IMR-90 (cell line): ENCODE measurements around the gene SPATA13. TPM values are rescaled to one million over a fixed set of nuclear protein-coding genes. Genes with fewer than 3 reads are reported as not detected.

Experiments
- ATAC-seq: fragments of 200-7000 bp; cut with Tn5 transposase; 2 replicates; pipeline ENCODE4 v1.9.1; 2020; ENCODE audit warnings: low read depth, mild to moderate bottlenecking, moderate library complexity
- BruUV-seq: library from RNA; stranded (reverse); fragments of 400-500 nt; replicated peaks from 2 replicates; lab custom pipeline; 2021; lab: Mats Ljungman, UMichigan
- CTCF ChIA-PET: fragments of 300-600 bp; formaldehyde crosslinking; extraction: SDS; loops from one replicate; lab custom pipeline; 2021; ENCODE audit warnings: antibody characterized with exemption; lab: Yijun Ruan, JAX
- POLR2A ChIA-PET: fragments of 300-600 bp; sonication (Branson Sonifier 250); formaldehyde crosslinking; loops from one replicate; lab custom pipeline; 2022; ENCODE audit warnings: antibody characterized with exemption; ENCODE audit not compliant: unreplicated experiment; lab: Charles Lee
- DNase-seq: peaks from one replicate; pipeline ENCODE4 v3.0.0; 2013
- H2AFZ ChIP-seq: replicated peaks from 2 replicates; pipeline ENCODE3; 2013; ENCODE audit warnings: low read length, mild to moderate bottlenecking; ENCODE audit not compliant: poor library complexity
- H2AK5ac ChIP-seq: 2 replicates; pipeline ENCODE4 v1.6.1; 2013; ENCODE audit warnings: low read depth, low read length, inconsistent platforms
- H2AK9ac ChIP-seq: replicated peaks from 2 replicates; pipeline ENCODE3; 2013; ENCODE audit warnings: mild to moderate bottlenecking, low read depth, low read length, moderate library complexity; ENCODE audit not compliant: poor library complexity
- H2BK120ac ChIP-seq: 2 replicates; pipeline ENCODE4 v1.6.1; 2013; ENCODE audit warnings: low read depth, low read length, inconsistent platforms
- H2BK15ac ChIP-seq: 3 replicates; pipeline ENCODE4 v1.6.1; 2013; ENCODE audit warnings: low read depth, low read length, inconsistent platforms
- H2BK20ac ChIP-seq: 2 replicates; pipeline ENCODE4 v1.6.1; 2013; ENCODE audit warnings: low read depth, mild to moderate bottlenecking, inconsistent platforms, low read length, moderate library complexity
- H2BK5ac ChIP-seq: 2 replicates; pipeline ENCODE4 v1.6.1; 2013; ENCODE audit warnings: mild to moderate bottlenecking, low read depth, low read length, inconsistent platforms; ENCODE audit not compliant: poor library complexity, severe bottlenecking
- H3K14ac ChIP-seq: replicated peaks from 2 replicates; pipeline ENCODE4 v1.6.1; 2013; ENCODE audit warnings: low read depth, low read length, inconsistent platforms
- H3K18ac ChIP-seq: 2 replicates; pipeline ENCODE4 v1.6.1; 2013; ENCODE audit warnings: low read depth, low read length, control low read depth
- H3K23ac ChIP-seq: 2 replicates; pipeline ENCODE4 v1.6.1; 2013; ENCODE audit warnings: low read depth, low read length, inconsistent platforms
- H3K27ac ChIP-seq: 2 replicates; pipeline ENCODE4 v1.5.1; 2013; ENCODE audit warnings: mild to moderate bottlenecking, control low read depth, low read length; ENCODE audit not compliant: insufficient read depth
- H3K27me3 ChIP-seq: 2 replicates; pipeline ENCODE4 v1.6.1; 2013; ENCODE audit warnings: low read length; ENCODE audit not compliant: control insufficient read depth, insufficient read depth
- H3K36me3 ChIP-seq: 2 replicates; pipeline ENCODE4 v1.6.1; 2013; ENCODE audit warnings: low read length, mixed read lengths; ENCODE audit not compliant: control insufficient read depth, insufficient read depth
- H3K4ac ChIP-seq: 2 replicates; pipeline ENCODE4 v1.6.1; 2013; ENCODE audit warnings: low read depth, low read length, inconsistent platforms
- H3K4me1 ChIP-seq: 2 replicates; pipeline ENCODE4 v1.6.1; 2013; ENCODE audit warnings: low read length, mixed read lengths; ENCODE audit not compliant: control insufficient read depth, insufficient read depth
- H3K4me2 ChIP-seq: 2 replicates; pipeline ENCODE4 v1.6.1; 2013; ENCODE audit warnings: low read depth, mild to moderate bottlenecking, control low read depth, low read length, moderate library complexity
- H3K4me3 ChIP-seq: 2 replicates; pipeline ENCODE4 v1.5.1; 2013; ENCODE audit warnings: low read depth, mild to moderate bottlenecking, control low read depth, low read length, moderate library complexity; ENCODE audit not compliant: insufficient read depth
- H3K56ac ChIP-seq: 2 replicates; pipeline ENCODE4 v1.6.1; 2013; ENCODE audit warnings: low read length, inconsistent platforms; ENCODE audit not compliant: insufficient read depth; ENCODE audit errors: extremely low read depth
- H3K79me1 ChIP-seq, 2 experiments: 2 replicates each; pipeline ENCODE4 v1.6.1; 2013; ENCODE audit warnings: low read length in 2 of 2, inconsistent platforms in 1 of 2, low read depth in 1 of 2
- H3K9ac ChIP-seq: 2 replicates; pipeline ENCODE4 v1.6.1; 2013; ENCODE audit warnings: low read depth, low read length, control low read depth
- H3K9me1 ChIP-seq: 2 replicates; pipeline ENCODE4 v1.6.1; 2013; ENCODE audit warnings: low read length, inconsistent platforms; ENCODE audit not compliant: insufficient read depth
- H3K9me3 ChIP-seq: 2 replicates; pipeline ENCODE4 v1.6.1; 2013; ENCODE audit warnings: low read length; ENCODE audit not compliant: control insufficient read depth, insufficient read depth
- H4K20me1 ChIP-seq: 2 replicates; pipeline ENCODE4 v1.6.1; 2013; ENCODE audit warnings: low read length, inconsistent platforms; ENCODE audit not compliant: insufficient read depth
- H4K5ac ChIP-seq: 2 replicates; pipeline ENCODE4 v1.6.1; 2013; ENCODE audit warnings: mild to moderate bottlenecking, low read depth, low read length, control low read depth
- H4K8ac ChIP-seq, 2 experiments: 2 replicates each; pipeline ENCODE4 v1.6.1; 2013; ENCODE audit warnings: low read depth in 2 of 2, low read length in 2 of 2, control low read depth in 1 of 2, inconsistent platforms in 1 of 2
- H4K91ac ChIP-seq: 2 replicates; pipeline ENCODE4 v1.6.1; 2013; ENCODE audit warnings: low read depth, low read length, inconsistent platforms; ENCODE audit not compliant: insufficient read depth
- CHD1 ChIP-seq: IDR thresholded peaks from 2 replicates; pipeline ENCODE4 v1.6.1; 2012; ENCODE audit warnings: low read depth, low read length, improper control_type of control experiment
- RFX5 ChIP-seq: IDR thresholded peaks from 2 replicates; pipeline ENCODE4 v1.8.0; 2012; ENCODE audit warnings: low read depth, mild to moderate bottlenecking, low read length, moderate library complexity
- WGBS, 2 experiments: methylation state at CpG; one replicate each; pipeline versions ENCODE4 v1.1.5 to v1.1.7; 2013; ENCODE audit warnings: missing lambda C conversion rate in 2 of 2; ENCODE audit not compliant: insufficient read length in 1 of 2; ENCODE audit errors: extremely low coverage in 2 of 2; 5-methylcytosine and 5-hydroxymethylcytosine counted together
- dilution Hi-C: fragments of 300-500 bp; cut with HindIII; formaldehyde crosslinking; loops from one replicate; pipeline ENCODE4 v1.14.3; 2018; ENCODE audit warnings: low sequenced_read_pairs; ENCODE audit not compliant: unreplicated experiment
- in situ Hi-C: fragments of 300-500 bp; cut with MboI; formaldehyde crosslinking; loops from 3 replicates; pipeline ENCODE4 v1.14.3; 2019; ENCODE audit warnings: low sequenced_read_pairs, inconsistent platforms, mixed read lengths
- intact Hi-C: fragments of 100-400 bp; cut with micrococcal nuclease; formaldehyde crosslinking; loops from 2 replicates; pipeline ENCODE4 v1.10.0; 2022
- polyA plus RNA-seq, 3 experiments: library from polyadenylated mRNA; depleted of rRNA; stranded (reverse); fragments of >200 nt; gene quantifications; 2 replicates each; pipeline ENCODE4 v1.2.3, GENCODE V29; 2012; ENCODE audit warnings: low replicate concordance in 1 of 3
- total RNA-seq: library from RNA; depleted of rRNA; stranded (reverse); fragments of >200 nt; gene quantifications from 2 replicates; pipeline ENCODE4 v1.2.3, GENCODE V29; 2012
- TF ChIP-seq, protein P1 (sequence below): fragments of 150-350 bp; IDR thresholded peaks from 2 replicates; pipeline ENCODE4 v1.6.1; 2017; ENCODE audit warnings: mild to moderate bottlenecking, antibody characterized with exemption, low read length, low read depth
- TF ChIP-seq, protein P2 (sequence below): conservative IDR thresholded peaks from 2 replicates; pipeline ENCODE4 v1.5.1; 2012; ENCODE audit warnings: mild to moderate bottlenecking, low read depth, low read length, improper control_type of control experiment

SPATA13 gene
- total and polyA plus RNA-seq, 2 of the 4 experiments (the other 2 are of a cell fraction): 10.5 to 12.5 TPM

DNA sequence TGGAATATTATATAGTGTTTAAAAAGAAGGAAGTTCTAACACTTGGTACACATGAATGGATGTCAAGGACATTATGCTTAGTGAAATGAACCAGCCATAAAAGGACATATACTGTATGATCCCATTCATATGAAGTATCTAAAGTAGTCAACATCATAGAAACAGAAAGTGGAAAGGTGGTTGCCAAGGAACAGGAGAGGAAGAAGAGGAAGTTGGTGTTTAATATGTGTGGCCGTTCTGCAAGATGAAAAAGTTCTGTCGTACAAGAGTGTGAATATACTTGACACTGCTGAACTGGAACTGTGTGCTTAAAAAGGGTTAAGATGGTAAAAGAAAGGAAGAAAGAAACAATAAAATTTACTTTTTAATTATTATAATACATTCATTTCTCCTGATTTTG is 115.8 kb downstream of the SPATA13 start:
- no CpG with 5 or more reads among the region's 2 CpGs for WGBS, 2 experiments
- Histone ChIP-seq H4K91ac (no peak overlapping the region), H2AK9ac (no peak overlapping the region), H3K56ac (no peak overlapping the region), H3K14ac (no peak overlapping the region), H3K36me3 (no peaks in the 10 kb centered on the region), H3K9me3 (no peaks in the 10 kb centered on the region), H3K4me3 (no peak overlapping the region), H2BK5ac (no peak overlapping the region), H3K4ac (no peak overlapping the region), H3K27me3 (no peaks in the 10 kb centered on the region), H3K79me1 (peaks cover 26 to 61% of the 10 kb centered on the region in 2 experiments), H2AFZ (no peak overlapping the region), H2AK5ac (no peak overlapping the region), H2BK15ac (no peak overlapping the region), H3K23ac (no peak overlapping the region), H4K8ac (no peak overlapping the region), H3K4me1 (peaks cover 20% of the 10 kb centered on the region), H3K9me1 (peaks cover 12% of the 10 kb centered on the region; the same call in 1 of the 2 replicates), H2BK120ac (no peak overlapping the region), H4K20me1 (no peaks in the 10 kb centered on the region), H3K4me2 (no peak overlapping the region), H3K27ac (no peak overlapping the region), H3K18ac (no peak overlapping the region), H3K9ac (no peak overlapping the region), H2BK20ac (no peak overlapping the region), H4K5ac (no peak overlapping the region)
- ATAC-seq (no peak), DNase-seq (no peak)
- BruUV-seq: no TSS peak
- in situ Hi-C loops (no loop called here), intact Hi-C loops (no loop called here), dilution Hi-C loops (no loop called here)
- POLR2A ChIA-PET: no interaction called here
- CTCF ChIA-PET: no interaction called here
- TF ChIP-seq CHD1 (no peak), RFX5 (no peak)
- TF ChIP-seq, protein P1, sequence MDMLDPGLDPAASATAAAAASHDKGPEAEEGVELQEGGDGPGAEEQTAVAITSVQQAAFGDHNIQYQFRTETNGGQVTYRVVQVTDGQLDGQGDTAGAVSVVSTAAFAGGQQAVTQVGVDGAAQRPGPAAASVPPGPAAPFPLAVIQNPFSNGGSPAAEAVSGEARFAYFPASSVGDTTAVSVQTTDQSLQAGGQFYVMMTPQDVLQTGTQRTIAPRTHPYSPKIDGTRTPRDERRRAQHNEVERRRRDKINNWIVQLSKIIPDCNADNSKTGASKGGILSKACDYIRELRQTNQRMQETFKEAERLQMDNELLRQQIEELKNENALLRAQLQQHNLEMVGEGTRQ: no peak
- TF ChIP-seq, protein P2, sequence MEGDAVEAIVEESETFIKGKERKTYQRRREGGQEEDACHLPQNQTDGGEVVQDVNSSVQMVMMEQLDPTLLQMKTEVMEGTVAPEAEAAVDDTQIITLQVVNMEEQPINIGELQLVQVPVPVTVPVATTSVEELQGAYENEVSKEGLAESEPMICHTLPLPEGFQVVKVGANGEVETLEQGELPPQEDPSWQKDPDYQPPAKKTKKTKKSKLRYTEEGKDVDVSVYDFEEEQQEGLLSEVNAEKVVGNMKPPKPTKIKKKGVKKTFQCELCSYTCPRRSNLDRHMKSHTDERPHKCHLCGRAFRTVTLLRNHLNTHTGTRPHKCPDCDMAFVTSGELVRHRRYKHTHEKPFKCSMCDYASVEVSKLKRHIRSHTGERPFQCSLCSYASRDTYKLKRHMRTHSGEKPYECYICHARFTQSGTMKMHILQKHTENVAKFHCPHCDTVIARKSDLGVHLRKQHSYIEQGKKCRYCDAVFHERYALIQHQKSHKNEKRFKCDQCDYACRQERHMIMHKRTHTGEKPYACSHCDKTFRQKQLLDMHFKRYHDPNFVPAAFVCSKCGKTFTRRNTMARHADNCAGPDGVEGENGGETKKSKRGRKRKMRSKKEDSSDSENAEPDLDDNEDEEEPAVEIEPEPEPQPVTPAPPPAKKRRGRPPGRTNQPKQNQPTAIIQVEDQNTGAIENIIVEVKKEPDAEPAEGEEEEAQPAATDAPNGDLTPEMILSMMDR: no peak
